HEK293 (cell line): ENCODE data around the gene SHLD1.

ENCODE experiments used
- REST ChIP-seq: fragments of 450-650 bp; formaldehyde crosslinking; IDR thresholded peaks from 2 replicates; pipeline ENCODE4 v1.5.1; 2016; ENCODE audit warnings: missing biosample characterization, missing genetic modification characterization
- SETDB1 ChIP-seq: IDR thresholded peaks from one replicate; pipeline ENCODE4 v1.6.1; 2017; ENCODE audit warnings: mild to moderate bottlenecking, low read length, moderate library complexity, mixed read lengths; ENCODE audit not compliant: insufficient read length
- YY1 ChIP-seq: fragments of 450-650 bp; formaldehyde crosslinking; IDR thresholded peaks from 2 replicates; pipeline ENCODE4 v1.5.1; 2018; ENCODE audit warnings: missing biosample characterization, missing genetic modification characterization
- ZNF112 ChIP-seq: fragments of 450-650 bp; formaldehyde crosslinking; IDR thresholded peaks from 2 replicates; pipeline ENCODE4 v1.5.0; 2017; ENCODE audit warnings: missing biosample characterization, missing genetic modification characterization
- ZNF121 ChIP-seq: fragments of 450-650 bp; formaldehyde crosslinking; IDR thresholded peaks from 2 replicates; pipeline ENCODE4 v1.5.1; 2016; ENCODE audit warnings: missing biosample characterization, missing genetic modification characterization
- ZNF23 ChIP-seq: fragments of 450-650 bp; formaldehyde crosslinking; IDR thresholded peaks from 2 replicates; pipeline ENCODE4 v1.5.1; 2016; ENCODE audit warnings: missing biosample characterization, missing genetic modification characterization, borderline replicate concordance
- ZNF341 ChIP-seq: fragments of 450-650 bp; formaldehyde crosslinking; IDR thresholded peaks from 2 replicates; pipeline ENCODE4; 2016; ENCODE audit warnings: low read depth, missing biosample characterization, missing genetic modification characterization
- ZNF530 ChIP-seq: fragments of 450-650 bp; formaldehyde crosslinking; IDR thresholded peaks from 2 replicates; pipeline ENCODE4 v1.5.1; 2016; ENCODE audit warnings: low read depth, missing biosample characterization, missing genetic modification characterization
- ZNF777 ChIP-seq: fragments of 450-650 bp; formaldehyde crosslinking; IDR thresholded peaks from 2 replicates; pipeline ENCODE4 v1.5.1; 2017; ENCODE audit warnings: missing biosample characterization, missing genetic modification characterization, borderline replicate concordance
- TF ChIP-seq, protein P1 (sequence below): fragments of 450-650 bp; formaldehyde crosslinking; IDR thresholded peaks from 2 replicates; pipeline ENCODE4 v1.5.1; 2017; ENCODE audit warnings: missing biosample characterization, missing genetic modification characterization
- TF ChIP-seq, protein P2 (sequence below): fragments of 450-650 bp; formaldehyde crosslinking; IDR thresholded peaks from 2 replicates; pipeline ENCODE4 v1.5.1; 2016; ENCODE audit warnings: missing biosample characterization, missing genetic modification characterization

DNA sequence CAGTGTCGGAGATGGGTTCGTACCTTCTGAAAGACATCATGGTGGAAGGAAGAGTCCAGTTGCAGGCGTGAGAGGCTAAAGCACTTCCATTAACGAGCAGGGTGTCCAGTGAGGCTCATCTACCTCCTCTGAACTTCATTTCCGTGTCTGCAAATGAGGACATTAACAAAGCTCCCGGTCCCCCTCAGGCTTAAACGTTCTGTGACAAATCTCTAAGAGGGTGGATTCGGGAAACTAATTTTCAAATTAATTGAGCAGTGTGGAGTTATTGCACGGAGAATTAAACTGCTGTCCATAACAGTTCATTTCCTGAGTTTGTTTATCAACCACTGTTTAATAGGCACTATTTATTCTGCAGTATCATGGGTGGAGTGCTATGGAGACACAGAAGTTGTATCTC, 132.0 kb downstream of the SHLD1 start:
- TF ChIP-seq, protein P1, sequence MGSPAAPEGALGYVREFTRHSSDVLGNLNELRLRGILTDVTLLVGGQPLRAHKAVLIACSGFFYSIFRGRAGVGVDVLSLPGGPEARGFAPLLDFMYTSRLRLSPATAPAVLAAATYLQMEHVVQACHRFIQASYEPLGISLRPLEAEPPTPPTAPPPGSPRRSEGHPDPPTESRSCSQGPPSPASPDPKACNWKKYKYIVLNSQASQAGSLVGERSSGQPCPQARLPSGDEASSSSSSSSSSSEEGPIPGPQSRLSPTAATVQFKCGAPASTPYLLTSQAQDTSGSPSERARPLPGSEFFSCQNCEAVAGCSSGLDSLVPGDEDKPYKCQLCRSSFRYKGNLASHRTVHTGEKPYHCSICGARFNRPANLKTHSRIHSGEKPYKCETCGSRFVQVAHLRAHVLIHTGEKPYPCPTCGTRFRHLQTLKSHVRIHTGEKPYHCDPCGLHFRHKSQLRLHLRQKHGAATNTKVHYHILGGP: no peak
- TF ChIP-seq, protein P2, sequence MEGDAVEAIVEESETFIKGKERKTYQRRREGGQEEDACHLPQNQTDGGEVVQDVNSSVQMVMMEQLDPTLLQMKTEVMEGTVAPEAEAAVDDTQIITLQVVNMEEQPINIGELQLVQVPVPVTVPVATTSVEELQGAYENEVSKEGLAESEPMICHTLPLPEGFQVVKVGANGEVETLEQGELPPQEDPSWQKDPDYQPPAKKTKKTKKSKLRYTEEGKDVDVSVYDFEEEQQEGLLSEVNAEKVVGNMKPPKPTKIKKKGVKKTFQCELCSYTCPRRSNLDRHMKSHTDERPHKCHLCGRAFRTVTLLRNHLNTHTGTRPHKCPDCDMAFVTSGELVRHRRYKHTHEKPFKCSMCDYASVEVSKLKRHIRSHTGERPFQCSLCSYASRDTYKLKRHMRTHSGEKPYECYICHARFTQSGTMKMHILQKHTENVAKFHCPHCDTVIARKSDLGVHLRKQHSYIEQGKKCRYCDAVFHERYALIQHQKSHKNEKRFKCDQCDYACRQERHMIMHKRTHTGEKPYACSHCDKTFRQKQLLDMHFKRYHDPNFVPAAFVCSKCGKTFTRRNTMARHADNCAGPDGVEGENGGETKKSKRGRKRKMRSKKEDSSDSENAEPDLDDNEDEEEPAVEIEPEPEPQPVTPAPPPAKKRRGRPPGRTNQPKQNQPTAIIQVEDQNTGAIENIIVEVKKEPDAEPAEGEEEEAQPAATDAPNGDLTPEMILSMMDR: no peak
- TF ChIP-seq REST (tag by site-specific recombination) (no peak), ZNF530 (no peak), ZNF121 (tag by site-specific recombination) (no peak), ZNF23 (tag by site-specific recombination) (no peak), SETDB1 (no peak), YY1 (no peak), ZNF777 (tag by site-specific recombination) (no peak), ZNF341 (tag by site-specific recombination) (no peak), ZNF112 (tag by site-specific recombination) (no peak)
